ENCODE measurements around the gene SRC.

The SRC gene

DNA sequence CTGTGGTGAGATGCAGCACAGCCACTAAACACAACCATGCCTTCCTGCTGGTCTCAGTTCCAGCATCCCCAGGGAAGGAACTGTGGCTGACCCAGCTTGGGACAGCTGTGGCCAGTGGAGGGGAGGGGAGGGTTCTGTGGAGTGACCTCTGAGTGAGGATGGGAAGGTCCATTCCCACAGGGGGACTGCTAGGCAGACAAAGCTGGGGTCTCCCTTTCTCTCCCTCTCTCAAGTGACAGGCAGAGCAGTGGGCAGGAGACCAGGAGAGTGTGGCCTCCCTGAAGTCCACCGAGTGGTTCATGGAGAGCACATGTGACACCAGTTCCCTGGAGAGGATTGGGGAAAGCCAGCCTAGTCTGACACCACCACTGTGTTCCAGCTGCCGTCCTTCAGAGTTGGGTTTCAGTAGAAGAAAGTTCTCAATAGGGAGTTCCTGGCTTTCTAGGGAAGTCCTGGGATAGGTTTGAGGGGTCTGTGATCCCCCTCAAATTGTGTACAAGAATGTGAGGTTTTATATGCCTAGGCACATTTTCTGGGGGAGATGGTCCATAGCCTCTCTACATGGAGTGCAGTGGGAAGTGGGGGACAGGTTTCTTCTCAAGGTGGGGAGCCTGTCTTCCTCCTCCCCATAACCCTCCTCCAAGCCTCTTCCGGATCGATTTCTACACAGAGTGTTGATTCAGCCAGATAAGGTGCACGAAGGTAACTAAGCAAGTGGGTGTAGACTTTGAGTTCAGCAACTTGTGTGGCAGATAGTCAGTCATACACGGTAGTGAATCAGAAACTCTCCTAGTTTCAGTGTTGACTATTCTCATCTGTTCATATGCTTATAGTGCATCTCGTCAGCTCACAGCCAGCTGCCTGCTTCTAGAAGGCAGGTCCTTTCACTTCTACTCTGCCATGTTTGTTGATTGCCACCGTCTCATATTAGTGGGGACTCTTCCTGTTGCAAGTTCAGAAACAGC is 37.6 kb upstream of the SRC start:
- no peak for DNase-seq (ENCODE audit: low read depth)
- TF ChIP-seq, protein P1, sequence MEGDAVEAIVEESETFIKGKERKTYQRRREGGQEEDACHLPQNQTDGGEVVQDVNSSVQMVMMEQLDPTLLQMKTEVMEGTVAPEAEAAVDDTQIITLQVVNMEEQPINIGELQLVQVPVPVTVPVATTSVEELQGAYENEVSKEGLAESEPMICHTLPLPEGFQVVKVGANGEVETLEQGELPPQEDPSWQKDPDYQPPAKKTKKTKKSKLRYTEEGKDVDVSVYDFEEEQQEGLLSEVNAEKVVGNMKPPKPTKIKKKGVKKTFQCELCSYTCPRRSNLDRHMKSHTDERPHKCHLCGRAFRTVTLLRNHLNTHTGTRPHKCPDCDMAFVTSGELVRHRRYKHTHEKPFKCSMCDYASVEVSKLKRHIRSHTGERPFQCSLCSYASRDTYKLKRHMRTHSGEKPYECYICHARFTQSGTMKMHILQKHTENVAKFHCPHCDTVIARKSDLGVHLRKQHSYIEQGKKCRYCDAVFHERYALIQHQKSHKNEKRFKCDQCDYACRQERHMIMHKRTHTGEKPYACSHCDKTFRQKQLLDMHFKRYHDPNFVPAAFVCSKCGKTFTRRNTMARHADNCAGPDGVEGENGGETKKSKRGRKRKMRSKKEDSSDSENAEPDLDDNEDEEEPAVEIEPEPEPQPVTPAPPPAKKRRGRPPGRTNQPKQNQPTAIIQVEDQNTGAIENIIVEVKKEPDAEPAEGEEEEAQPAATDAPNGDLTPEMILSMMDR (conservative IDR thresholded peaks at IDR 0.05; ENCODE audit: control insufficient read depth, insufficient read depth, low read depth, low read length), result no peak
- H3K4me3 ChIP-seq (ENCODE audit: control insufficient read depth, low read depth, low read length), result no peak overlapping the region

DNA sequence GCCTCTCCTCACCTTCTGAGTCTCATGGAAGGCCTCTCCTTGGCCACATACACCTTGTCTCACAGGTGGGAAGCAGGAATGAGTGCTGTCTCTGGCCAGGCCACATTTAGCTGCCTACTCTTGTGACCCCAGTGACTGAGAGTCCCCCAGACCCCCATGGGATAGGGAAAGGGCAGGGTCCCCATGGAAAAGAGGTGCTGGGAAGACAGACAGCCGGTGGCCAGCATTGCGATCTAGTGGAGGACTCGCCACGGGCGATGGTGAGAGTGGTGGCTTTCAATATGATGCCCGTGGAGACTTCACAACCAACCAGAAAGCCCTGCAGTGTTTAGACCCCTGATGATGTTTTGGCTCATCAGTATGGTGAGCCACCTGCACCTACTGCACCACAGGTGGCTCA is 36.6 kb upstream of the SRC start:
- TF ChIP-seq, protein P1 (conservative IDR thresholded peaks at IDR 0.05; ENCODE audit: control insufficient read depth, insufficient read depth, low read depth, low read length), result no peak
- H3K4me3 ChIP-seq (ENCODE audit: control insufficient read depth, low read depth, low read length), result no peak overlapping the region
- no peak for DNase-seq (ENCODE audit: low read depth)

DNA sequence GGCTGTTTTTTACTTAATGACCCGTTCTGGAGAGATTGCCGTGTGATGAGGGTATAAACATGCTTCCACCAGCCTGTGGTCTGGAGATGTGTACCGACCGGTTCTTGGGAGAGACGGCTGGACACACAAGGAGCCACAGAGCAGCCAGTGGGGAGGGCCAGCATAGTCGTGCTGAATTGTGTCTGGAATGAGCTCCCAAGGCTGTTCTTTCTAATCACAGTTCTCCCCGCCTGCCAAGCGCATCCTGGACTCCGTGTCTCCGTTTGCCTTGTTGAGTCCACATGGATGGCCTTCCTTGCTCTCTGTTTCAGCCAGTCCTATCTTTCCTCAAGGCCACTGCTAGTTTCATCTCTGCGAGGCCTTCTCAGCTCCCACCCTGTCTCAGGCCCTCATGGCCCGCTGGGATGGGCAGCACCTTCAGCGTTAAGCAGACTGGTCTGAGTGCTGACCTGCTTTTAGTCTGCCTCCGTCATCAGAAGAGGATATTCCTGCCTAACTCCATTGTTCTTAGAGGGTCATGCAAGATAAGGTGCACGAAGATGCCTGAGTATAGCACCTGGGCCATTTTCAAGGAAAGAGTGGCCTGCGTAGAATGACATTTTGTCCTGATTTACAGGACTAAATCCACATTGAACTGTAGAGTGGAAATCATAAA is 35.9 kb upstream of the SRC start:
- TF ChIP-seq, protein P1 (conservative IDR thresholded peaks at IDR 0.05; ENCODE audit: control insufficient read depth, insufficient read depth, low read depth, low read length), result no peak
- H3K4me3 ChIP-seq (ENCODE audit: control insufficient read depth, low read depth, low read length), result no peak overlapping the region
- no peak for DNase-seq (ENCODE audit: low read depth)

DNA sequence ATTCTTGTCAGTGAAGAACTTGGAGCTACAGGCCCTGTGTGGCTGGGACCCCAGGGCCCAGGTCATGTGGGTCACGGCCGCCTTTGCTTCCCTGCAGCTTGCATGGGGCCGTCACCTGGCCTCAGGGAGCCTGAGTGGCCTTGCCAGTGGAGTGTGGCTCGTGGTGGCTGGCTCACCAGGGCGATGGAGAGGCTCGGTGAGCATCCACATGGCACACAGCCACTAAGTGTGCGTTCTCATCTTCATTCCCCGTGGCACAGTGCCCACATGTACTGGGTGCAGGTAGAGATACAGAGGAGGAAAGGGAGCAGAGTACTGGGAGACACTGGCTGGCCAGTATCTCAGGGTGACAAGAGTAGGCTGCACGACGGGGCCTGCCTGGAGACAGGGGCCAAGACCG is 35.0 kb upstream of the SRC start:
- no peak overlapping the region for H3K4me3 ChIP-seq (ENCODE audit: control insufficient read depth, low read depth, low read length)
- TF ChIP-seq, protein P1 (conservative IDR thresholded peaks at IDR 0.05; ENCODE audit: control insufficient read depth, insufficient read depth, low read depth, low read length), result no peak
- no peak for DNase-seq (ENCODE audit: low read depth)

DNA sequence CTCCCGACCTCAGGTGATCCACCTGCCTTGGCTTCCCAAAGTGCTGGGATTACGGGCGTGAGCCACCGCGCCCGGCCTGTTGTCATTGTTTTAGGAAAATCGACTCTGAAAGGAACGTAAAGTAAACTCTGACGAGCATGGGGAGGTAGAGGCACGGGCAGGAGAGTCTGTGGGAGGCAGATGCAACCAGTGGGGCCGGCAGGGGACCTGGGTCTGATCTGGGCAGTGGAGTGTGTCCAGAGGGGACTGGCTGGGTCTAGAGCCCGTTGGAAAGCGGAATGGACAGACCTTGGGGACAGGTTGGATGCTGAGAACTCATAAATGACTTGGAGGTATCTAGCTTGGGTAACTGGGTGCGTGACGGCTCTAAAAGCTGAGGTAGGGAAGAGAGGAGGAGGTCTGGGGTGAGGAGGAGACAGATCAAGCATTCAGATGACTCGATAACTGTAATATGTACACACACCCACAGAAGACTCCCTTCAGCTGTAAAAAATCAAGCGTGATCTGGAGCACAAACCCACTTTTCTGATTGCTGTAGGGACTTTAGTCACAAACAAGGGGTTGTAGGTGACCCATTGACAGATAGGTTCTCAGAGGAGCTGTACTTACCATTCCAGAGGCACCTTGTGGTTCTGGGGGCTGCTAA is 34.1 kb upstream of the SRC start:
- DNase-seq (ENCODE audit: low read depth), result no peak
- TF ChIP-seq, protein P1 (conservative IDR thresholded peaks at IDR 0.05; ENCODE audit: control insufficient read depth, insufficient read depth, low read depth, low read length), result no peak
- no peak overlapping the region for H3K4me3 ChIP-seq (ENCODE audit: control insufficient read depth, low read depth, low read length)

DNA sequence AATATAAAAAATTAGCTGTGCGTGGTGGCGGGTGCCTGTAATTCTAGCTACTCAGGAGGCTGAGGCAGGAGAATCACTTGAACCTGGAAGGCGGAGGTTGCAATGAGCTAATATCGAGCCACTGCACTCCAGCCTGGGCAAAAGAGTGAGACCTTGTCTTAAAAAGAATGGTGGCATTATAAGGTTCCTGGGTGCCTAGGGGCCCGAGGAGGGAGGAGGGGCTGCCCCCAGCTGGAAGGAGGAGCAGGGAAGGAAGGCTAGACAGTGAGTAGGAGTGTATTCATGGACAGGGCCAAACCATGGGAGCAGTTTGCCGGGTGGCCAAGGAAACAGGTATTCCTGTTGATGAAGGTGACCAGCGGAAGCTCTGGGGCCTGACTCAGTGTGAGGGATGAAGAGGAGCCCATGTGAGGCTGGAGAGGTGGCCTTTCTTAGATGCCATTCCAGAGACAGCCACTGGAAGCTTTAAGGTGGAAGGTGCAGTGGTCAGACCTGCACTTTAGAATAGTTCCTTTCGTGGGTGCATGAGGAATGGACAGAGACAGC is 32.3 kb upstream of the SRC start:
- TF ChIP-seq, protein P1 (conservative IDR thresholded peaks at IDR 0.05; ENCODE audit: control insufficient read depth, insufficient read depth, low read depth, low read length), result no peak
- DNase-seq (ENCODE audit: low read depth), result no peak
- no peak overlapping the region for H3K4me3 ChIP-seq (ENCODE audit: control insufficient read depth, low read depth, low read length)
